Thyroid gland (tissue), 4 donors: ENCODE data around the gene CBY3.
"Not testable (repeated sequence)": the region's sequence is repeated elsewhere in the genome, so short reads cannot be mapped to it uniquely, and the experiment has no call there.

ENCODE experiments used
- POLR2A ChIP-seq, 2 donors: fragments of 450-650 bp; IDR thresholded peaks; one replicate each; pipeline ENCODE4 v1.6.1; 2017; ENCODE audit warnings: antibody characterized with exemption in 2 of 2, mild to moderate bottlenecking in 2 of 2, moderate library complexity in 1 of 2
- TF ChIP-seq, protein P1 (sequence below), 6 experiments: fragments of 200-600 bp in 3 of 6; fragments of 450-650 bp in 3 of 6; sonication (generic) in 3 of 6; IDR thresholded peaks; one replicate each; pipeline ENCODE4 v1.5.1; 2016 to 2019; ENCODE audit warnings: antibody characterized with exemption in 6 of 6, mild to moderate bottlenecking in 2 of 6, inconsistent platforms in 1 of 6, moderate library complexity in 1 of 6

DNA sequence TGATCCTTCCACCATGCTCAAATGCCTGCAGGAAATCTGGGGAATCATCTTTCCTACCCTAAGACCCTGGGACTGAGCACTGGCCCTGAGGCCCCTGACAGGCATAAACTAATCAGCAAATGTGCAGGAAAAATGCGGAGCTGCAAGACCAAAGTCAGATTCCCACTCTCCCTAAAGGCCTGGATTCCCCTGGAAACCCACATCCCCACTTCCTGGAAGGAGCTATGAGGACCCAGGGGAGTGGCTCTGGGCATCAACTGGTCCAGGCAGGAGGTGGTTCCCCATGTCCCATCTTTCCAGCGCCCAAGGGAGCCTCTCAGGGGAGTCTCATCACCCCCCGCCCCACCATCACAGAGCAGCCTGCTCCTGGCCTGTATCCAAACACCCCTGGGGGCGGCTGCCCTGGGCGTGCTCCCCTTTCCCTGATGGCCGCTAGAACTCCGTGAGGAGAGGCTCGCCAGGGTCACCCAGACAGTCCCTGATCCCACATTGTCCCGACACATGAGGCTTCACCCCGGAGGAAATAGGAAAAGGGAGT lies 31.6 kb downstream of the CBY3 start:
- TF ChIP-seq, protein P1, sequence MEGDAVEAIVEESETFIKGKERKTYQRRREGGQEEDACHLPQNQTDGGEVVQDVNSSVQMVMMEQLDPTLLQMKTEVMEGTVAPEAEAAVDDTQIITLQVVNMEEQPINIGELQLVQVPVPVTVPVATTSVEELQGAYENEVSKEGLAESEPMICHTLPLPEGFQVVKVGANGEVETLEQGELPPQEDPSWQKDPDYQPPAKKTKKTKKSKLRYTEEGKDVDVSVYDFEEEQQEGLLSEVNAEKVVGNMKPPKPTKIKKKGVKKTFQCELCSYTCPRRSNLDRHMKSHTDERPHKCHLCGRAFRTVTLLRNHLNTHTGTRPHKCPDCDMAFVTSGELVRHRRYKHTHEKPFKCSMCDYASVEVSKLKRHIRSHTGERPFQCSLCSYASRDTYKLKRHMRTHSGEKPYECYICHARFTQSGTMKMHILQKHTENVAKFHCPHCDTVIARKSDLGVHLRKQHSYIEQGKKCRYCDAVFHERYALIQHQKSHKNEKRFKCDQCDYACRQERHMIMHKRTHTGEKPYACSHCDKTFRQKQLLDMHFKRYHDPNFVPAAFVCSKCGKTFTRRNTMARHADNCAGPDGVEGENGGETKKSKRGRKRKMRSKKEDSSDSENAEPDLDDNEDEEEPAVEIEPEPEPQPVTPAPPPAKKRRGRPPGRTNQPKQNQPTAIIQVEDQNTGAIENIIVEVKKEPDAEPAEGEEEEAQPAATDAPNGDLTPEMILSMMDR (IDR thresholded peaks at IDR 0.05) = not testable (repeated sequence)
- TF ChIP-seq POLR2A (IDR thresholded peaks at IDR 0.05) = not testable (repeated sequence)
